ENCODE data around the gene HYCC2.
"Not testable (repeated sequence)": the region's sequence is repeated elsewhere in the genome, so short reads cannot be mapped to it uniquely, and the experiment has no call there.

The HYCC2 gene

DNA sequence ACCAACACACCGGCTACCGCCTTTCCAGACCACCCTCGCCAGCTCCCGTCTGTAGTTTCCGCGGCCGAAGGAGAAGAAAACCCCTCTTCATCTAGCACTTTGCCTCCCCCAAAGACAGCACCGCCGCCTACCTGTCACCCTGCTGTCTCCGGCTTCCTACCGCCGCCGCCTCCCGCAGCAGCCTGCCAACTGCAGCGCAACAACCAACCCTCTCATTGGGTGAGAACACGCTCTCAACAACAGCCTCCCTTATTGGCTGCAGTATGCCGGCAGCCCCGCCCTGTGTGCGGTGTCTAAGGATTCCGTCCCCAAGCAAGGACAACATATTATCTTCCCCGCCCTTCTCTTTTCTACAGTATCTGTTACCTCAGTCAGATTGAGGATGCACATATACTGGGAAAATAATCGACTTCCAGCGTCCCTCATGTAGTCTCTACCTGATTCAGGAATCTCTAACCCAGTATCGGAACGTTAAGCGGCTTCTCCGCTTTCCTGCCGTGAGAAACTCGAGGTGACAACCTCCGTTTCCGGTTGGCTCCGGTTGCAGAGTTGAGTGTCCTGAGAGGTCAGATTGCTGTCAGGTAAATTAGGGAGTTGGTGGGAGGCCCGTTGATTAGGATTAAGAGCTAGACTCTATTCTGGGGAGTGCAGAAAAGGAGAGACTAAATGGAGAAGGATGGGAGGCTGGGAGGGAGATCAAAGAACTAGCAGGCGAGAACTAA, at the start of gene HYCC2, which contains the start of gene NDUFB3:
HYCC2 (minus strand) TSS at position 193 of the 722 bp plus-strand sequence. CDS start 47,662 bp downstream, outside the sequence.
NDUFB3 (plus strand) TSS at position 523 of the 722 bp plus-strand sequence. CDS start 6,882 bp downstream, outside the sequence.
- TF ChIP-seq, protein P1, sequence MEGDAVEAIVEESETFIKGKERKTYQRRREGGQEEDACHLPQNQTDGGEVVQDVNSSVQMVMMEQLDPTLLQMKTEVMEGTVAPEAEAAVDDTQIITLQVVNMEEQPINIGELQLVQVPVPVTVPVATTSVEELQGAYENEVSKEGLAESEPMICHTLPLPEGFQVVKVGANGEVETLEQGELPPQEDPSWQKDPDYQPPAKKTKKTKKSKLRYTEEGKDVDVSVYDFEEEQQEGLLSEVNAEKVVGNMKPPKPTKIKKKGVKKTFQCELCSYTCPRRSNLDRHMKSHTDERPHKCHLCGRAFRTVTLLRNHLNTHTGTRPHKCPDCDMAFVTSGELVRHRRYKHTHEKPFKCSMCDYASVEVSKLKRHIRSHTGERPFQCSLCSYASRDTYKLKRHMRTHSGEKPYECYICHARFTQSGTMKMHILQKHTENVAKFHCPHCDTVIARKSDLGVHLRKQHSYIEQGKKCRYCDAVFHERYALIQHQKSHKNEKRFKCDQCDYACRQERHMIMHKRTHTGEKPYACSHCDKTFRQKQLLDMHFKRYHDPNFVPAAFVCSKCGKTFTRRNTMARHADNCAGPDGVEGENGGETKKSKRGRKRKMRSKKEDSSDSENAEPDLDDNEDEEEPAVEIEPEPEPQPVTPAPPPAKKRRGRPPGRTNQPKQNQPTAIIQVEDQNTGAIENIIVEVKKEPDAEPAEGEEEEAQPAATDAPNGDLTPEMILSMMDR (conservative IDR thresholded peaks at IDR 0.05; ENCODE audit: low read depth, low read length) = peak; percentile 32
- DNase-seq (ENCODE audit: low read depth) = peak; percentile 77
- H3K4me3 ChIP-seq (ENCODE audit: low read length) = peak within 1 kb of the TSS; percentile 92

DNA sequence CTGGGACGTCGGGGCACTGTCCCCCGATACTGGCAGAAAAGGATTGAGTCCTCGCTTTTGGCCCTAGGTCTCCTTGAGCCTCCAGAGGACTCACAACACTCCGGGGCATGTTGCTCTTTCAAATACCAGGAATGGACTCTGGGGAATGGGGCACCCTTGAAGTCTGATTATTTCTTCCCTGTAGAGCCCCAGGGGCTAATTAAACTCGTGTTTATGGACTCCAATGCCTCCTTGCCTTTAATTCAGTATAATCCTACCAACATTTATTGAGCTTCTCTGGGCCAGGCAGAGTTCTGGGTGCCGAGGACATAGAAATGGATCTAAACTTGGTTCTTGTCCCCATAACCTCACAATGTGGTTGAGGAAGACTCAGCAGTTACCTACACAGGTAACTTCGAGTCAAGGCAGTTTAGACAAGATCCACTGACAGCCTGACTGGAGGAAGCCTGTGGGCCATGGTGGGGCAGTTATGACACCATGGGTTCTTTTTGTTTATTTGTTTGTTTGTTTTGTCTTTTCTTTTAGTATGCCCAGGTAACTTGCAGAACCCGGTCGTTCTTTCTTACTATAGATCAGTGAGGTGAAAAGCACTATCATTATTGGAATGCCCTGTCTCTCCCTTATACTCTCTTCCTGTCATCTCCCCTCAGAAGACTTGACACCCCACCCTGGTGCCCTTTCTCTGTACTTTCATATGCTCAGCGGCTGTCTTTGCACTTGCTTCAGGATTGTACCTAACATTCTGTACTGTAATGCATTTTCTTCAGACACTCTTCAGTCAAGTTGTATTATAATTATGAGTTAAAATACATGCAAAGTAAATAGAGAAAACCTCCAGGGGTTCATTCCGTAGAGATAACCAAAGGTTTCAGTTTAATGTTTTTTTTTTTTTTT, 47.7 kb upstream of the HYCC2 start:
- H3K4me3 ChIP-seq (ENCODE audit: low read length) = peak overlapping the region; percentile 79
- TF ChIP-seq, protein P1 (conservative IDR thresholded peaks at IDR 0.05; ENCODE audit: low read depth, low read length) = no peak
- no peak for DNase-seq (ENCODE audit: low read depth)

DNA sequence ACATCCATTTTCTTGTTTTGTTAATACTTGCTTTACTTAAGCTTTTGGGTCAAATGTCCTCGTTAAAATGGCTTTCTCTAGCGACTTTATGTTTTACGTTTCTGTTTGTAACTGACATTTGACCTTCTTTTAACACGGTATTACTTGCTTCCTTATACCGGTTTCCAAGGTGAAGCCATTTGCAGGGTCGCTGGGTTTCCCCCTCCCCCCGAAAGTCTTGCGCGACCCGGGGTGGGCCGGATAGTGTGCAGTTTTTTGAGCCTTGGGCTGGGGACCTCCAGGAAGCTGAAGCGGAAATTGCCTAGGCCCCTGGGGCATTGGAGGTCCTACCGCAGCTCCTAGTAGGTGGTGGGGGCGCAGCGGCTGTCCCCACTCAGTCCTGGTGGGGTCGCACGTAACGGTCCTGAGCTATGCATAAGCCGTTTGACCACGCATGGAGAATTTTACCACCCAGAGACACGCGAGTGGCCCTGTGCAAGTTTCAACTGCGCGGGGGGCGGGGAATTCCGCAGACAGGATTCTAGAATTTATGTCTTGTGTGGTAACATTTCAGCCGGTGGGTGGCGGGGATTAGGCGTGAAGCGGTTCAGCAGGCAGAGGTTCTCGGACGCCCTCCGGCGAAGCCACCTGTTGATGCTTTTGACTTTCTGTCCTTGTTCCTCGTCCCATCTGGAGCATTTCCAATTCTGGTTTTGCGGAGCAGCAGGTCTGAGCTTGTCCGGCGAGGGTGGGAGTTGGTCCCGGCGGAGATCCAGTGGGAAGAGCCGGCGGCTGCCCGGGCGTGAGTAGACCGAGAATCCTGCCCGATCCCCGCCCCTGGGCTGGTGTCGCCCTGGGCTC, 46.9 kb upstream of the HYCC2 start:
- DNase-seq (ENCODE audit: low read depth) = no peak

DNA sequence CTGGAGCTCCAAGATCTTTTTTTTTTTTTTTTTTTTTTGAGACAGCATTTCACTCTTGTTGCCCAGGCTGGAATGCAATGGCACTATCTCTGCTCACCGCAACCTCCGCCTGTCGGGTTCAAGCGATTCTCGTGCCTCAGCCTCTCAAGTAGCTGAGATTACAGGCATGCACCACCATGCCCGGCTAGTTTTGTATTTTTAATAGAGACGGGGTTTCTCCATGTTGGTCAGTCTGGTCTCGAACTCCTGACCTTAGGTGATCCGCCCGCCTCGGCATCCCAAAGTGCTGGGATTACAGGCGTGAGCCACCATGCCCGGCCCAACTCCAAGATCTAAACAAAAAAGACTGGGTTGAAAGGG, 46.2 kb upstream of the HYCC2 start:
- not testable (repeated sequence) for DNase-seq (ENCODE audit: low read depth)
- H3K4me3 ChIP-seq (ENCODE audit: low read length) = peak overlapping the region; percentile 79

More for the DNA sequence above, 46.9 kb upstream of the HYCC2 start:
- peak overlapping the region; percentile 79 for H3K4me3 ChIP-seq (ENCODE audit: low read length)
- TF ChIP-seq, protein P1 (conservative IDR thresholded peaks at IDR 0.05; ENCODE audit: low read depth, low read length) = peak; percentile 35

DNA sequence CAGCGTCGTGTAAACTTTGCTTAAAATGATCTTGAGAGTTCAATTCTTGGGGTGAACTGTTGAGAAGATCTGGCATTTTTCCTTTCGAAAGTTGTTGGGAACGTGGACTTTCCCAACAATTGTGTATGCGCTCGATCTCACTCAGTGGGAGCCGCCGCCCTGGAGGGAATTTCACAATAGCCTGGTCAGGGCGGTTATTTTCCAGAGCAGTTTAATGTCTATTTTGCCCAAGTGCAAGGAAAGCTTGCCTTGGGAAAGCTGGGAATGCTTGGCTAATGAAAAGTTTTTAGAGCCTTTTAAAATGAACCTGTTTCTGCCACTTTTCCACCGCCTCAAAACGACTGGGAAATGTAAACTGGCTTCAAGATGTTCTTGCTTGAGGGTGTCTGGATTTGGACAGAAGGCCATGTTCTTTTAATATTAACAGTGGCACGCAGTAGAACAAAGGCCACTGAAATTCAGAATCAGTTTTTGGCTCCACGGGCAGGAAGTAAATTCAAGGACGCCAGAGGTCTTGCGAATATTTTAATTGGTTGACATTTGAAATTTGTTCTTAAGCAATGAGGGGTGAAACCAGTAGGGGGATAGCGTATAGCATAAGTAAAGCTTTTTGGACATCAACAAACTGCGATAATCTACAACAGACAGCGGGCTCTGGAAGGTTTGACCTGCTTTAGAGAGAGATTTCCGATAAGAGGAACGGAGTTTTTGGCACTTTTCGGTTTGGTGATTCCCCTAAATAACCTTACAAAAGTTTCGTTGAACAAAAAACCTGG, 45.7 kb upstream of the HYCC2 start:
- TF ChIP-seq, protein P1 (conservative IDR thresholded peaks at IDR 0.05; ENCODE audit: low read depth, low read length) = peak; percentile 43
- peak overlapping the region; percentile 79 for H3K4me3 ChIP-seq (ENCODE audit: low read length)
- no peak for DNase-seq (ENCODE audit: low read depth)

DNA sequence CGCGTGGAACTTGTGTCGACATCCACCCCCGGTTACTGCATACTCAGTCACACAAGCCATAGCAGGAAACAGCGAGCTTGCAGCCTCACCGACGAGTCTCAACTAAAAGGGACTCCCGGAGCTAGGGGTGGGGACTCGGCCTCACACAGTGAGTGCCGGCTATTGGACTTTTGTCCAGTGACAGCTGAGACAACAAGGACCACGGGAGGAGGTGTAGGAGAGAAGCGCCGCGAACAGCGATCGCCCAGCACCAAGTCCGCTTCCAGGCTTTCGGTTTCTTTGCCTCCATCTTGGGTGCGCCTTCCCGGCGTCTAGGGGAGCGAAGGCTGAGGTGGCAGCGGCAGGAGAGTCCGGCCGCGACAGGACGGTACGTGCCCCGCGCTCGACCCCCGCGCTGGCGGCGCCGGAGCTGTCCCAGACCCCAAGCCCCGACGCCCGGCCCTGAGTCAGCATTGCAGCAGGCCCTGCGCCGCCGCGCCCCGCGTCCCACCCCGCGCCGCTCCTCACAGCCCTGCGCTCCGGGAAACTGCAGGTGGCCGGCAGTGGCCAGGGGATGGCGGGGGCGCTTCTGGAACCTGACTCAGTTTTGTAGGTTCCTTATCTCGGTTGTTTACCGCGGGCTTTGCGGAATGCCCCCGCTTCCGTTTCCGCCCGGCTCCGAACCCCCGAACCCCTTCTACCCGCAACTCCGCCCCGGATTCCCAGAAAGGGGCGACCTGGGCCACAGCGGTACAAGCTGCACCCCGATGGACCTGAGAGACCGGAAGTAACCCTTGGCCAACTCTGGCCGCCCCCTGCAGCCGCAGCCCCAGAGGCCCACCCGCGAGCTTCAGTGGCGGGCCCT, 44.9 kb upstream of the HYCC2 start, which contains the start of gene CFLAR:
CFLAR (plus strand) TSS at position 50 of the 844 bp plus-strand sequence. CDS start 13,702 bp downstream, outside the sequence.
- DNase-seq (ENCODE audit: low read depth) = no peak
- TF ChIP-seq, protein P1 (conservative IDR thresholded peaks at IDR 0.05; ENCODE audit: low read depth, low read length) = no peak
- peak within 1 kb of the TSS; percentile 79 for H3K4me3 ChIP-seq (ENCODE audit: low read length)
